Measurements from ENCODE around the gene RNF10.
"Not testable (repeated sequence)": the region's sequence is repeated elsewhere in the genome, so short reads cannot be mapped to it uniquely, and the experiment has no call there.

Gene RNF10

DNA sequence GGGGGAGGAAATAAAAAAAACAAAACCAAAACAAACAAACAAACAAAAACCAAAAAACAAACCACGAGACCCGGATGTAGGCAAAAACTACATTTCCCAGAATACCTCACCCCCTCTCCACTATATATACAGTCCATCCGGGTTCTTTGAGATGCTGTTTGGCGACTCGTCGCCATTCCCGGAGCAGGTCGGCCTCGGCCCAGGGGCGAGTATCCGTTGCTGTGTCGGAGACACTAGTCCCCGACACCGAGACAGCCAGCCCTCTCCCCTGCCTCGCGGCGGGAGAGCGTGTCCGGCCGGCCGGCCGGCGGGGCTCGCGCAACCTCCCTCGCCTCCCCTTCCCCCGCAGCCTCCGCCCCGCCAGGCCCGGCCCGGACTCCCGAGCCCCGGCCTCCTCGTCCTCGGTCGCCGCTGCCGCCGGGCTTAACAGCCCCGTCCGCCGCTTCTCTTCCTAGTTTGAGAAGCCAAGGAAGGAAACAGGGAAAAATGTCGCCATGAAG is at the start of gene RNF10:
RNF10 (plus strand) TSS at position 154 of the 500 bp plus-strand sequence. CDS start 456 bp downstream, outside the sequence.
- peak; percentile 74 to 77 for ATAC-seq

DNA sequence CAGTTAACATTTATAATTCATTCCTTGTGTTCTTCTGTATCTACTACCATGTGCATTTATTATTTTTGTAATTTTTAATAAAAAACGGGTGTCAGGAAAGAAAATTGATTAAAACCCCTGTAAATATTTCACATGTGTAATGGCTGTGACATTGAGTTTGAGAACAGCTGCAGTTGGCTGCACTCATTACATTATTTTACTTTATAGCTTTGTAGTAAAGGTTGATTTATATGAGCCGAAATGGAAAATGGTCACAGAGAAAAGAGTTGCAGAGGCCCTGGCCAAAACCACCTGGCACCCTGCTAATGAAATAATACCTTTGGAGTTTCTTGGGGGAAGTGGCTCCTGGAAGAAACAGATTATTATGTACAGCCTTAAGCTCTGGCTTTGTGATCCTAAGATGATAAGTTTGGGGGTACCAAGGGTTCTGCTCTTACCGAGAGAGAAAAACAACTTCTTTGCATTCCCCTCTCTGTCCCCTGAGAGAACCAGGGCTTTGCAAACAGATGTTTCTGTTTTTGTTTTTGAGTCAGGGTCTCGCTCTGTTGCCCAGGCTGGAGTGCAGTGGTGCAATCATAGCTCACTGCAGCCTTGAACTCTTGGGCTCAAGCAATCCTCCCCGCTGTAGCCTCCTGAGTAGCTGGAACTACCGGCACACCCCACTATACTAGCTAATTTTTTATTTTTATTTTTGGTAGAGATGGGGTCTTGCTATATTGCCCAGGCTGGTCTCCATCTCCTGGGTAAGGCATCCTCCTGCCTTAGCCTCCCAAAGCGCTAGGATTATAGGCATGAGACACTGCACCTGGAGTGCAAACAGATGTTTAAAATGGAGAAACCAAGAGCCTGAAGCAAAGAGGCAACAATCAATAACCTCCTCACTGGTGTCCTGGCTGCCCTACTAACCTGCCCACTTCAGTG is 47.9 kb upstream of the RNF10 start:
- no peak for ATAC-seq

- ATAC-seq: not testable (repeated sequence)
Measured at GRCh38 chr12:120487552-120487951, 46.6 kb upstream of the RNF10 start.

GRCh38 chr12:120488057-120488640 is 46.0 kb upstream of the RNF10 start:
- ATAC-seq: no peak

DNA sequence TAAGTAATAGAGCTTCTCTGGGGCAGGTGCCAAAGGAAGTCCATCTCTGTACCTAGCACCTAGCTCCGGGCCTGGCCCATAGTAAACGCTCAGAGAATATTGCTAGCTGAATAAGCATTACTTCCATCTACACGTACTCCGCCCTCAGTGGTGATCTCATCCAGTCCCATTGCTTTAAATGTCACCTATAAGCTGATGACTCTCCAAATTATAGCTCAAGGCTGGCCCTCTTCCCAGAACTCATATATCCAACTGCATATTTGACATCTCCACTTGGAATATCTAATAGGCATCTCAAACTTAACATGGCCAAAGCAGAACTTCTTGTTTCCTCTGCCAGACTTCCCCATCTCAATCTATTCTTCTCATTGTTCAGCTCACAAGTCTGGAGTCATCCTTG is 45.1 kb upstream of the RNF10 start:
- no peak for ATAC-seq

GRCh38 chr12:120490325-120490724 is 43.8 kb upstream of the RNF10 start:
- no peak for ATAC-seq

DNA sequence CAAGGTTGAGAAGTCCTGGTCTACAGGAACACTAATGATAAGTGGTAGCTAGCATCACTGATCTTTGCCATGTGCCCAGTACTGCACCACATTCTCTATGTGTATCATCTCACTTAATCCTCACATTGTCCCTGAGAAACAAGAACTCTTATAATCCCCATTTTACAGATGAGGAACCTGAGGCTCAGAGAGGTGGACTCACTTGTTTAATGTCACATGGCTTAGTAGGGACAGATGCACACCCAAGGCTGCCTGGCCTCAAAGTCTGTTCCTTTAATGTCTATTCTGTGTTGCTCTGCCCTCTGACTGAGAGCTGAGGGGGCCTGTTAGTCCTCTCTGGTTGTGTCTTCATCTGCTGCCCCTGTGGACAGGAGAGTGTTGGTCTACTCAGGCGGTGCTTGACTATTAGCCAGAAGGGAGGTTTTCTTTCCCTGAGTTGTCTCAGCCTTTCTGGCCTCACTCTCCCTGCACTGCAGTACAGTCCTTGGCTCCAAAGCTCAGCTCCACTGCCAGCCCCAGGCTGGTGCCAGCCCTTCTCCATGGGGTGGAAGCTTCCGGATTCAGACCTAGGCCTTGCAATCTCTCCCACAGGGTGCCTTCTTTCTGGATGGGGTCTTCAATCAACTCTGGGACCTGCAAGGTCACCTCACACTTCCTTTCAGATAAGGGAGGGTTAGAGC is 43.2 kb upstream of the RNF10 start:
- ATAC-seq: no peak

GRCh38 chr12:120495186-120495730 is 38.9 kb upstream of the RNF10 start:
- ATAC-seq: peak in 1 of 2 donors; percentile 1

DNA sequence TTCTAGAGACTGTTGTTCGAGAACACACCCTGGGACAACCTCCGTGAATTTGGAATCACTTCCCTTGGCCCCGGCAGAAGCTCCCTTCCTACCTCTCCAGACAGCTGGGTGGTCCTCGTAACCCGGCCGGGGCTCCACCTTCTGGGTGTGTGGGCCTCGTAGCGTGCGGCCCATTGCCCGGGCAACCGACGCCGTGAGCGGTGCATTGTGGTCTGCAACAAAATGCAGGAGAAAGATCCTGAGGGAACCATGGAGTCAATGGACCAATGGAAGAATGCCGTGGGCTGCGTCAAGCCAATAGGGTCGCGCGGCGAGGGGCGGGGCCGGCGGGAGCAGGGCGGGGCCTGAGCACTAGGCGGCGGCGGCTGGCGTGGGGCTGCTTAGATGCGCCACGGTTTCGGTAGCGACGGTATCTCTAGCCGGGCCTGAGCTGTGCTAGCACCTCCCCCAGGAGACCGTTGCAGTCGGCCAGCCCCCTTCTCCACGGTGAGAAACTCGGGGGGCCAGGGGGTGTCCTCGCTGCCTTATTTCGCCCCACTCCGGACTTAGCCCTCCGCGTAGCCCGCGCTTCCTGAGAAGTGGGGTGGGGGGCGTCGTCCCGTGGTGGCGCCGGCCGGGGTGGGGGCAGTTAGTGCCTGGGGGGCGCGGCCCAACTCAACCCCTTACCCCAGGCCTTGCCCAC is 38.3 kb upstream of the RNF10 start, which contains the start of gene DYNLL1:
DYNLL1 (plus strand) TSS at position 383 of the 682 bp plus-strand sequence. CDS start 309 bp downstream, outside the sequence.
- peak; percentile 96 to 97 for ATAC-seq

DNA sequence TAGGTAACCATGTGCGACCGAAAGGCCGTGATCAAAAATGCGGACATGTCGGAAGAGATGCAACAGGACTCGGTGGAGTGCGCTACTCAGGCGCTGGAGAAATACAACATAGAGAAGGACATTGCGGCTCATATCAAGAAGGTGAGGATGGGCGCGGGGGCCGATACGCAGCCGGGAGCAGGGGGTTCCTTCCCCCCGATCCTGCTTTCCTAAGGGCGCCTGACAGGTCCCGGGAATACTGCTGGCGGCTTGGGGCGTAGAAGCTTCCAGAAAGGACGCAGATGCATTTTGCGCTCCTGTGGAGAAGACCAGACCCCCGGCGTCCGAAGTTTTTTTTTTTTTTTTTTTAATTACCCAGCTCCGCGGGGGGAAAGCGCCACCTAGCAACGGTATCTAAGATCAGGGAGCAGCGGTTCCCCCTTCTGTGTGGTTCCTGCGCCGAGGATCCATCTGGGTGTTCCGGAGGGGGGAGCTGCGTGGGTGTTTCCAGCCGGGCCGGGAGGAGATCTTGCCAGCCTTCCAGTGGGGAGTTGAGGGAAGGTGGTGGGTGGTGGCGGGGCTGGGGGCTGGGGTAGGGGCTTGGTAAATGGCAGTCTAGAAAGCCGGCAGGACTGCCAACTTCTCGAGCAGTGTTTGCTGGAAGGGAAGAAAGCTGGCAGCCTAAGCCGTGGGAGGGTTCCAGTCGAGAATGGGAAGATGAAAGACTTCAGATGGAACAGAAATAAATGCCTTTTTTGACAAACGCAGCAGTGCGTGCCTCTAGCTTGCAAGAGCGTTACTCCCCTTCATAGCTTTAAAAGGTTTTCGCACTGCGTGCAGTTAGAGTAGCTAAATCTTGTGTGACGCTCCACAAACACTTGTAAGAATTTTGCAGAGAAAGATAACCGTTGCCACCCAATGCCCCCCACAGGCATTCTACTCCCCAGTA is 37.5 kb upstream of the RNF10 start:
- ATAC-seq: peak; percentile 6 to 13

- ATAC-seq: no peak
Measured at GRCh38 chr12:120497524-120498150, 36.5 kb upstream of the RNF10 start.

DNA sequence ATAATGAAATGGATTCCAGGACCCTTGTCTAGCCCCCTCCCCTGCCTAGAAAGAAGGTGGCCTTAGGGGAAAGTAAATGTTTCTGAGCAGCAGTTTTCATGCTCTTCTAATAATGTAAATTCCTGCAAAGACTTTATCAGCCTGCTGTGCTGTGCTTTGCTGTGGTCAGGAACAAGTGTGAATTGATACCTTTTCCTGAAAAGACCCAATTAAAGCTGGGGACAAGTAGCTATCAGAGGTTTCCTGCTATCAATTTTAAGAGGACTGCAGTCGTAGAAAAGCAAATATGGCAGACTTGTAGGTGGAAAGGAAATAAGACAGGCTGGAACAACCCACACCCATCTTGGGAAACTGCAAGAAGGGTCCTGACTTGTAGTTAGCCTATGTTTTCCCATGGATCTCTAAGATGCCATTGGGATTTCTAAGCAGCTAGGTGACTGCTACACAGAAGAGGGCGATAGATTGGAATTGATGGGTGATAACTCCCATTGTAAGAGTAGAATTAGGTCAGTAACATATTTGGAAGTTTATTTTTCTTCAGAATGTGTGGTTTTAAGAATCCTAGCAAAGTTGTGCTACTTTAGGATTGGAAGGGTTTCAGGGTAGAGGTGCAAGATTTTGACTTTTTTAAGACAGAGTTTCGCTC is 35.2 kb upstream of the RNF10 start:
- no peak for ATAC-seq

DNA sequence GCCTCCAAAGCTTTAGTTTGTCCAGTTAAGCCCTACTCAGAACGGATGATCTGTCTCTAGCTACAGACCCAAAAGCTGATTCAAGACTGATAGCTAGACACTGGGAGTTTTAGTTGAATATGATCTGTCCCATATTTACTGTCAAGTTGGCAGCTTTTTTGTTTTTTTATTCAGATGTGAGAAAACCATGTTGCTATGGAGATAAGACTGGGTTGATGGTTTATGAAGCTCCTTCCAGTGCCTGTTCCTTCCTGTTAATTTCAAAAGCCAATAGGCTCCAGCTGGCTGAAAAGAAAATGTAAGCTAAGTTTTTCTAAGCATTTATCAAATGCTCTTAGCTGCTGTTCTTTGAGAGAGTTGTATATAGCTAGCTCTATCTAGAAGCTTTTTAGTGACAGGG is 33.6 kb upstream of the RNF10 start:
- ATAC-seq: no peak

DNA sequence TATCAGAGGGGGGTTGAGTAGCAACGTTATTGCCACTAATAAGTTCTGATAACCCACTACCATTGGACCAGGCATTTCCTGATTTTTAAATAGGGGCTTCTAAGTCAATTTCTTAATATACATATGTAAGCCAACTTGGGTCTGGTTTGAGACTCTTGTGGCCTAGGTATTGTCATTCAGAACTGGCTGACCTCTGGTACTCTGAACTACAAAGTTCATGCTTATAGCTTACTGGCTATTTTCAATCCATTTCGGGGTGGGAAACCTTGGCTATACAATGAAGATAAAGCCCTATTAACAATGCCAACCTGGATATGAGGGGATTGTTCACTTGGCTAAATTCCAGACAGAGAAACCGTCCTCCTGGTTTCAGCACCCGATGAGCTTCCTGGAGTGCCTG is 29.6 kb upstream of the RNF10 start:
- ATAC-seq: no peak

- no peak for ATAC-seq
Measured at GRCh38 chr12:120508537-120508936, 25.6 kb upstream of the RNF10 start.

GRCh38 chr12:120514002-120514401 is 20.2 kb upstream of the RNF10 start:
- no peak for ATAC-seq

DNA sequence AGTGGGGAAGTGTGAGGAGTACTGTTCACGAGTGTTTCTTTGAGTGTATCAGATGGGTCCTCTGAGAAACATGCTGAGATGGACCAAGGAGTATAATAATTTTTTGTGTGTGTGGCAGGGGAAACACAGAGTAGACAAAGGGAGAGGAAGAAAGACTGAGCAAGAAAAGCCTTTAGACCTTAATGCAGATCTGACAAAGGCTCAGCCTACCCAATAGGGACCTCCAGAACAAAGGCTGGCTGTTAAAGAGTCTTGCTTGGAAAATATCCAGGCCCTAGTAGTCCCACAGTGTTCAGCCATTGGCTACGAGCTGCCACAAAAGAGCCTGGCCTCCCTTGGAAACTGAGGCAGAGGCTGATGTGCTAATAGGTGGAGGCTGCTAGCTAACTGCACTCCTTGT is 18.7 kb upstream of the RNF10 start:
- ATAC-seq: no peak

DNA sequence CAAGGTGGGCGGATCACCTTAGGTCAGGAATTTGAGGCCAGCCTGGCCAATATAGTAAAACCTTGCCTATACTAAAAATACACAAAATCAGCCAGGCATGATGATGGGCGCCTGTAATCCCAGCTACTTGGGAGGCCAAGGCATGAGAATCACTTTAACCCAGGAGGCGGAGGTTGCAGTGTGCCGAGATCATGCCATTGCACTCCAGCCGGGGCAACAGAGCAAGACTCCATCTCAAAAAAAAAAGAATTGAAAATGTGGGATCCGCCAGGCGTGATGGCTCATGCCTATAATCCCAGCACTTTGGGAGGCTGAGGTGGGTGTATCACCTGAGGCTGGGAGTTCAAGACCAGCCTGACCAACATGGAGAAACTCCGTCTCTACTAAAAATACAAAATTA is 14.8 kb upstream of the RNF10 start:
- not testable (repeated sequence) for ATAC-seq

- no peak for ATAC-seq
Measured at GRCh38 chr12:120522568-120522967, 11.6 kb upstream of the RNF10 start.
